NCI-H524 (cell line): Measurements from ENCODE around the gene NRIP3.

ENCODE experiments used
- DNase-seq, 2 experiments: peaks; one replicate each; lab custom pipeline; 2025; lab: John Stamatoyannopoulos, UW

The NRIP3 gene

GRCh38 chr11:8932564-8933180, 71.1 kb downstream of the NRIP3 start, which contains the start of gene C11orf16:
C11orf16 (minus strand) TSS chr11:8932947; CDS start chr11:8932308, 639 bp downstream.
- DNase-seq, result no peak
